Natural killer cell (primary cell): ENCODE results near the gene TRIM62. TPM values are rescaled to one million over a fixed set of nuclear protein-coding genes. Genes with fewer than 3 reads are reported as not detected.

Experiments
- ATAC-seq, 3 donors: fragments of 150-1000 bp in 2 of 3; fragments of 200-7000 bp in 1 of 3; cut with Tn5 transposase; 1 replicate in 1 of 3; 2 replicates in 2 of 3; pipeline ENCODE4 v1.10.0; 2021; ENCODE audit warnings: mild to moderate bottlenecking in 2 of 3, moderate library complexity in 2 of 3
- DNase-seq, 2 donors: peaks; one replicate each; pipeline versions ENCODE4 v3.0.0 to v3.0.0-alpha.2; 2013 to 2021; ENCODE audit warnings: mixed read lengths in 1 of 2
- H3K27ac ChIP-seq: one replicate; pipeline ENCODE4 v1.5.1; 2013; ENCODE audit warnings: mild to moderate bottlenecking, low read length
- H3K27me3 ChIP-seq: one replicate; pipeline ENCODE4 v1.6.1; 2013; ENCODE audit warnings: low read length; ENCODE audit not compliant: control insufficient read depth, insufficient read depth
- H3K36me3 ChIP-seq: one replicate; pipeline ENCODE4 v1.6.1; 2013; ENCODE audit warnings: low read length; ENCODE audit not compliant: control insufficient read depth, insufficient read depth
- H3K4me1 ChIP-seq: one replicate; pipeline ENCODE4 v1.6.1; 2013; ENCODE audit warnings: low read length; ENCODE audit not compliant: control insufficient read depth, insufficient read depth
- H3K4me3 ChIP-seq: one replicate; pipeline ENCODE4 v1.5.1; 2013; ENCODE audit warnings: low read length
- H3K9me3 ChIP-seq: one replicate; pipeline ENCODE4 v1.6.1; 2013; ENCODE audit warnings: low read length; ENCODE audit not compliant: control insufficient read depth, insufficient read depth
- H3K27ac Mint-ChIP-seq, 2 donors: one replicate each; pipeline ENCODE4 v1.8.0; 2022; ENCODE audit warnings: mild to moderate bottlenecking in 2 of 2, mixed read lengths in 2 of 2, moderate library complexity in 1 of 2
- H3K27me3 Mint-ChIP-seq, 2 donors: one replicate each; pipeline ENCODE4 v1.8.0; 2022; ENCODE audit warnings: low read depth in 2 of 2, mixed read lengths in 2 of 2
- H3K36me3 Mint-ChIP-seq: one replicate; pipeline ENCODE4 v1.8.0; 2022; ENCODE audit warnings: mixed read lengths
- H3K4me1 Mint-ChIP-seq, 2 donors: one replicate each; pipeline ENCODE4 v1.8.0; 2022; ENCODE audit warnings: mixed read lengths in 2 of 2
- H3K4me3 Mint-ChIP-seq: one replicate; pipeline ENCODE4 v1.8.0; 2022; ENCODE audit warnings: mild to moderate bottlenecking, moderate library complexity, mixed read lengths
- H3K9me3 Mint-ChIP-seq, 2 donors: one replicate each; pipeline ENCODE4 v1.8.0; 2022; ENCODE audit warnings: mixed read lengths in 2 of 2
- CTCF ChIP-seq: fragments of 200-600 bp; IDR thresholded peaks from one replicate; pipeline ENCODE4 v1.8.0; 2022; ENCODE audit warnings: antibody characterized with exemption
- WGBS: methylation state at CpG from one replicate; pipeline ENCODE4 v1.1.7; 2013; ENCODE audit warnings: missing lambda C conversion rate; ENCODE audit not compliant: insufficient coverage; 5-methylcytosine and 5-hydroxymethylcytosine counted together
- intact Hi-C: fragments of 100-400 bp; cut with micrococcal nuclease; formaldehyde crosslinking; loops from one replicate; pipeline ENCODE4 v1.14.2; 2022
- total RNA-seq, 4 donors: library from RNA; stranded (reverse); fragments of 120-200 nt in 1 of 4; gene quantifications; one replicate each; pipeline versions ENCODE4 v1.2.3 to v1.2.4, GENCODE V29; 2013 to 2022

TRIM62 gene
- total RNA-seq, 3 donors from 2014 or later (not counting 1 experiment from before 2014, with no cell fraction given), result 18.2 to 35.4 (median 23.2) TPM

DNA sequence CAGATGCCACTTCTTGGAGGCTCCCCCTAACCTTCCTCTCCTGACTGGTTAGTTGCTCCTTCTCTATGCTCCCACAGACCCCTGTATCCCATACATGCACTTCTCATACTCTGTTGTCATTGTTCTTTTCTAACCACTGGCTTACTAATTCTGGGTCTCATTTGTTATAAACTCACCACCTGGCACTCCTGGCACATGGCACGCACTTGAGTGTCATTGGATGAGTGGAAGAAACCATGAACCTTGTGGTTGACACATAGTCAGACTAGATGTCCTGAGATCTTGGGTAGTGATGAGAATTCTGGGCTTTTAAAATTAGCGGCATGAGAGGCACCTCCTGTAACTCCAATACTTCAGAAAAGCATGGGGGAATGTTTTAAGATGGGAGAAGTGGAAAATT lies 49.3 kb downstream of the TRIM62 start:
- Mint-ChIP-seq H3K4me3 (no peak overlapping the region), H3K27me3 (peaks cover 19 to 35% of the 10 kb centered on the region in 2 donors), H3K9me3 (no peaks in the 10 kb centered on the region), H3K36me3 (no peaks in the 10 kb centered on the region), H3K27ac (no peak overlapping the region), H3K4me1 (peaks cover 35 to 37% of the 10 kb centered on the region in 2 donors)
- Histone ChIP-seq H3K27ac (no peak overlapping the region), H3K9me3 (no peaks in the 10 kb centered on the region), H3K4me1 (peaks cover 26% of the 10 kb centered on the region), H3K36me3 (no peaks in the 10 kb centered on the region), H3K4me3 (no peak overlapping the region), H3K27me3 (no peaks in the 10 kb centered on the region)
- no peak for TF ChIP-seq CTCF
- intact Hi-C loops, result loop anchor here (10.0 kb wide), 1 partner anchor 232 kb away; no protein-coding TSS in a partner anchor
- DNase-seq, result no peak
- 92% methylated on average over 2 of the region's 2 CpGs for WGBS
- no peak for ATAC-seq

GRCh38 chr1:33131191-33131590 lies 50.7 kb downstream of the TRIM62 start:
- WGBS, result 43% methylated on average over 1 of the region's 2 CpGs
- H3K4me3 ChIP-seq, result no peak overlapping the region
- H3K27ac ChIP-seq, result no peak overlapping the region
- intact Hi-C loops, result loop anchor here (10.0 kb wide), 1 partner anchor 234 kb away; no protein-coding TSS in a partner anchor
- DNase-seq, result no peak
- Mint-ChIP-seq H3K4me3 (peak overlapping the region; percentile 19), H3K36me3 (no peaks in the 10 kb centered on the region), H3K9me3 (no peaks in the 10 kb centered on the region), H3K27ac (peak overlapping the region in 1 of 2 donors; percentile 40), H3K27me3 (peaks cover 17 to 35% of the 10 kb centered on the region in 2 donors), H3K4me1 (peaks cover 43 to 49% of the 10 kb centered on the region in 2 donors)
- no peaks in the 10 kb centered on the region for H3K9me3 ChIP-seq
- ATAC-seq, result peak in 1 of 3 donors; percentile 15
- no peaks in the 10 kb centered on the region for H3K36me3 ChIP-seq
- no peak for TF ChIP-seq CTCF
- H3K27me3 ChIP-seq, result no peaks in the 10 kb centered on the region
- peaks cover 33% of the 10 kb centered on the region for H3K4me1 ChIP-seq

DNA sequence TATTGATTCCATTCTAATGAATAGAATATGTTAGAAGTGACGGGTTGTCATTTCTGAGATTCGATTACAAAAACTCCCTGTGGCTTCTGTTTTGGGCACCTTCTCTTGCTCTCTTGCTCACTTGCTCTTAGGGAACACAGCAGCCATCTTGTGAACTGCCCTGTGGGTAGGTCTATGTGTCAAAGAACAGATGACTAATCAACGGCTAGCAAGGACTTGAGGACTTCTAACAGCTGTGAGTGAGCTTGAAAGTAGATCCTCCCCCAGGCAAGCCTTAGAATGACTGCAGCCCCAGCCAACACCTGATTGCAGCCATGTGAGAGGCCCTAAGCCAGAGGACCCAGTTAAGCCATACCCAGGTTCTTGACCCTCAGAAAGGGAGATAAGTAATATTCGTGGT lies 51.5 kb downstream of the TRIM62 start:
- no peak for TF ChIP-seq CTCF
- H3K4me1 Mint-ChIP-seq, result peaks cover 43 to 58% of the 10 kb centered on the region in 2 donors
- H3K9me3 ChIP-seq, result no peaks in the 10 kb centered on the region
- no peaks in the 10 kb centered on the region for H3K27me3 ChIP-seq
- ATAC-seq (peak in 1 of 3 donors; percentile 8), DNase-seq (peak in 1 of 2 donors; percentile 9)
- H3K9me3 Mint-ChIP-seq, result no peaks in the 10 kb centered on the region
- H3K4me3 ChIP-seq, result no peak overlapping the region
- H3K4me3 Mint-ChIP-seq, result peak overlapping the region; percentile 19
- intact Hi-C loops, result loop anchor here (10.0 kb wide), 1 partner anchor 235 kb away; no protein-coding TSS in a partner anchor
- H3K36me3 ChIP-seq, result no peaks in the 10 kb centered on the region
- H3K27ac ChIP-seq, result no peak overlapping the region
- H3K36me3 Mint-ChIP-seq, result no peaks in the 10 kb centered on the region
- peak overlapping the region; percentile 40 to 51 for H3K27ac Mint-ChIP-seq
- peaks cover 14 to 30% of the 10 kb centered on the region in 2 donors for H3K27me3 Mint-ChIP-seq
- WGBS, result 70% methylated on average over 4 of the region's 4 CpGs
- H3K4me1 ChIP-seq, result peaks cover 34% of the 10 kb centered on the region

- intact Hi-C loops, result loop anchor here (5.0 kb wide), 1 partner anchor 81 kb away; no protein-coding TSS in a partner anchor
- no peak for DNase-seq
- no peaks in the 10 kb centered on the region for H3K9me3 ChIP-seq
Measured at GRCh38 chr1:33128781-33129180, 53.1 kb downstream of the TRIM62 start.

More at GRCh38 chr1:33128781-33129180, 53.1 kb downstream of the TRIM62 start:
- Histone ChIP-seq H3K4me3 (no peak overlapping the region), H3K4me1 (peaks cover 34% of the 10 kb centered on the region), H3K27me3 (no peaks in the 10 kb centered on the region), H3K36me3 (no peaks in the 10 kb centered on the region), H3K27ac (peak overlapping the region; percentile 87)
- peak overlapping the region; percentile 57 to 95 for H3K27ac Mint-ChIP-seq
- peak overlapping the region; percentile 62 for H3K4me3 Mint-ChIP-seq
- no peaks in the 10 kb centered on the region for H3K9me3 Mint-ChIP-seq
- H3K4me1 Mint-ChIP-seq, result peaks cover 43 to 60% of the 10 kb centered on the region in 2 donors
- H3K27me3 Mint-ChIP-seq, result peaks cover 9 to 16% of the 10 kb centered on the region in 2 donors
- WGBS, result over 99% methylated on average over 4 of the region's 4 CpGs
- no peak for ATAC-seq
- H3K36me3 Mint-ChIP-seq, result no peaks in the 10 kb centered on the region
- TF ChIP-seq CTCF, result no peak
